Muscle layer of duodenum (tissue), 2 donors: ENCODE measurements around the gene IVNS1ABP.

ENCODE experiments used
- H3K27ac ChIP-seq: one replicate; pipeline ENCODE4 v1.7.0; 2013; ENCODE audit warnings: mild to moderate bottlenecking, low read length
- H3K27me3 ChIP-seq: one replicate; pipeline ENCODE4 v1.7.0; 2013; ENCODE audit warnings: low read depth, mild to moderate bottlenecking, control low read depth, low read length
- H3K36me3 ChIP-seq, 2 donors: one replicate each; pipeline ENCODE4 v1.7.0; 2013; ENCODE audit warnings: low read length in 2 of 2, control low read depth in 1 of 2, mild to moderate bottlenecking in 1 of 2; ENCODE audit not compliant: insufficient read depth in 2 of 2, control insufficient read depth in 1 of 2
- H3K4me1 ChIP-seq, 2 donors: one replicate each; pipeline ENCODE4 v1.7.0; 2013; ENCODE audit warnings: low read length in 2 of 2, mild to moderate bottlenecking in 2 of 2, control low read depth in 1 of 2, moderate library complexity in 1 of 2; ENCODE audit not compliant: insufficient read depth in 2 of 2, control insufficient read depth in 1 of 2
- H3K4me3 ChIP-seq, 2 donors: one replicate each; pipeline ENCODE4 v1.7.0; 2013; ENCODE audit warnings: low read length in 2 of 2, low read depth in 1 of 2, mild to moderate bottlenecking in 1 of 2
- H3K9me3 ChIP-seq, 2 donors: one replicate each; pipeline ENCODE4 v1.7.0; 2013; ENCODE audit warnings: low read length in 2 of 2, control low read depth in 1 of 2, mild to moderate bottlenecking in 1 of 2; ENCODE audit not compliant: control insufficient read depth in 1 of 2
- donor health status: healthy.

The IVNS1ABP gene

DNA sequence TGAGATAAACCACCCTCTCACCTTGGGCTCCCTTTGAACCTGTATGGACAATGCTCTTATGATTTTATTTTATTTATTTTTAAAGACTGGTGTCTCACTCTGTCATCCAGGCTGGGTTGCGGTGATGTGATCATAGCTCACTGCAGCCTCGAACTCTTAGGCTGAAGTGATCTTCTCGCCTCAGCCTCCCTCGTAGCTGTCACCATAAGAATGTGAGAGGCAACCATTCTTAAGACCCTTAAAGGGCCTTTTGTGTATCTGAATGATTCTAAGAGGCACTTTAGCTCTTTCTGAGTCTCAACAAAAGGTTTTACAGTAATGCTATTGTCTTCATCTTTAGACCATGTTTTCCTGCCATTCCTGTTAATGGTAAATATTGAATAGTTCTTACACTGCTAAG, 67.0 kb downstream of the IVNS1ABP start:
- no peaks in the 10 kb centered on the region for H3K4me1 ChIP-seq
- H3K9me3 ChIP-seq: no peaks in the 10 kb centered on the region
- H3K27ac ChIP-seq: no peak overlapping the region
- H3K4me3 ChIP-seq: no peak overlapping the region
- H3K36me3 ChIP-seq: no peaks in the 10 kb centered on the region
- H3K27me3 ChIP-seq: no peaks in the 10 kb centered on the region

DNA sequence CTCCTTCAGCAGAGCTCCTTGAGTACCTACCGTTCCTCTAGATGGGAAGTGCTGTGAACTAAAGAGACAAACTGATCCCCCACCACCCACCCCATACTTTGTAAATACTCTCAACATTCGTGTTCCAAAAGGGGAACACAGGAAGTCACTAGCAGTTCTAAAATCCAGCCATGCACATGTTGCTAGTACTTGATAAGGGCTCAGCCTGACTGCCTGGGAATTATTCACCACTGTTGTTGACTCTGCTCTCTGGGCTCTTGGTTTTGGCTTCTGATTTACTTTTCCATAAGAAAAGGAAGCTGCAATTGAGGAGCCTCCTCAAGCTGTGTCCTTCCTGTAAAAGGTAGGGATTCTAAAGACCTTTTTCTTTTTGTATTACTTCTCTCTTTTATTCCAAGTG, 67.5 kb downstream of the IVNS1ABP start:
- H3K4me1 ChIP-seq: no peaks in the 10 kb centered on the region
- no peak overlapping the region for H3K27ac ChIP-seq
- no peak overlapping the region for H3K4me3 ChIP-seq
- H3K27me3 ChIP-seq: no peaks in the 10 kb centered on the region
- no peaks in the 10 kb centered on the region for H3K36me3 ChIP-seq
- H3K9me3 ChIP-seq: no peaks in the 10 kb centered on the region
